Small intestine (tissue), 7 donors: ENCODE measurements around the gene MYCBP. TPM values are rescaled to one million over a fixed set of nuclear protein-coding genes. Genes with fewer than 3 reads are reported as not detected.
A peak's percentile ranks its signal among the peaks of the same experiment; 100 is the strongest.

Source experiments
- DNase-seq, 2 donors: peaks; one replicate each; pipeline versions ENCODE4 v3.0.0 to v3.0.0-alpha.2; 2013
- FAIRE-seq: peaks from 2 replicates; lab custom pipeline; 2012; peaks lifted over from hg19 to GRCh38; lab: Jason Lieb, UNC
- H3K27ac ChIP-seq, 3 donors: one replicate each; pipeline ENCODE4 v1.5.1; 2013; ENCODE audit warnings: low read length in 2 of 3, mild to moderate bottlenecking in 2 of 3, control low read depth in 1 of 3, inconsistent platforms in 1 of 3, low read depth in 1 of 3, moderate library complexity in 1 of 3
- H3K27me3 ChIP-seq, 3 donors: one replicate each; pipeline ENCODE4 v1.6.1; 2013; ENCODE audit warnings: low read length in 3 of 3, inconsistent platforms in 1 of 3; ENCODE audit not compliant: control insufficient read depth in 3 of 3, insufficient read depth in 3 of 3
- H3K36me3 ChIP-seq, 3 donors: one replicate each; pipeline ENCODE4 v1.6.1; 2013; ENCODE audit warnings: low read length in 3 of 3, inconsistent platforms in 1 of 3, low read depth in 1 of 3, mild to moderate bottlenecking in 1 of 3, moderate library complexity in 1 of 3; ENCODE audit not compliant: control insufficient read depth in 3 of 3, insufficient read depth in 2 of 3
- H3K4me1 ChIP-seq, 3 donors: one replicate each; pipeline ENCODE4 v1.6.1; 2013; ENCODE audit warnings: low read length in 2 of 3, inconsistent platforms in 1 of 3, low read depth in 1 of 3, mild to moderate bottlenecking in 1 of 3, moderate library complexity in 1 of 3; ENCODE audit not compliant: control insufficient read depth in 3 of 3, insufficient read depth in 2 of 3
- H3K4me3 ChIP-seq, 3 donors: one replicate each; pipeline ENCODE4 v1.5.1; 2013; ENCODE audit warnings: low read length in 3 of 3, control low read depth in 1 of 3, inconsistent platforms in 1 of 3, low read depth in 1 of 3, mild to moderate bottlenecking in 1 of 3, moderate library complexity in 1 of 3
- H3K9me3 ChIP-seq, 2 donors: one replicate each; pipeline ENCODE4 v1.6.1; 2013; ENCODE audit warnings: low read depth in 1 of 2, low read length in 1 of 2; ENCODE audit not compliant: control insufficient read depth in 2 of 2, insufficient read depth in 1 of 2
- WGBS, 3 donors: extraction: QIAGEN DNeasy Blood & Tissue Kit; methylation state at CpG; one replicate each; pipeline ENCODE4 v1.1.7; 2013; 5-methylcytosine and 5-hydroxymethylcytosine counted together
- polyA plus RNA-seq, 4 donors: library from polyadenylated mRNA; stranded (reverse) in 3 of 4; unstranded in 1 of 4; fragments of 200-250 nt in 3 of 4; fragments of 120-200 nt in 1 of 4; gene quantifications; one replicate each; pipeline versions ENCODE4 v1.2.1 to v1.2.3, GENCODE V29; 2013
- donor health status: healthy with polysubstance abuse.
- donor health status: control.
- donor health status: control.
- donor health status: Bipolar disorder and iron deficiency.
- donor health status: healthy.

The MYCBP gene
- polyA plus RNA-seq, 4 donors, result 17.6 to 30.3 (median 23.1) TPM

DNA sequence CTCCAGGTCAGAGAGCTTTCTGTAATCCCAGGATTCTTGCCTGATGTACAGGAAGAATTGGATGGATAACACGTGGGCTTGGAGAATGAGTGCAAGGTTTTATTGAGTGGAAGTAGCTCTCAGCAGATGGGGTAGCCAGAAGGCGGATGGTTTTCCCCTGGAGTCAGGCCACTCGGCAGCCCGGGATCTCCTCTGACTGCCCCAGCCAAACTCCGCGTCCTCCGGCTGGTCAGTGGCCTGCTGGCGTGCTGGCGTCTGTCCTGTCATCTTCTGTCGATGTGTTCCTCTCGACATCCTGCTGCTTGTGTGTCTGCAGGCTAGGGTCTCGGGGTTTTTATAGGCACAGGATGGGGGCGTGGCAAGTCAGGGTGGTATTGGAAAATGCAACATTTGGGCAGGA is 35.7 kb upstream of the MYCBP start:
- H3K36me3 ChIP-seq, result no peaks in the 10 kb centered on the region
- WGBS, 3 donors, result 81 to 90% (median 89%) methylated on average over 13 of the region's 13 CpGs
- no peak for FAIRE-seq
- H3K4me1 ChIP-seq, result no peaks in the 10 kb centered on the region
- no peak overlapping the region for H3K4me3 ChIP-seq
- H3K27me3 ChIP-seq, result no peaks in the 10 kb centered on the region
- peaks cover 0 to 5% of the 10 kb centered on the region in 2 donors for H3K9me3 ChIP-seq
- no peak for DNase-seq
- H3K27ac ChIP-seq, result no peak overlapping the region

GRCh38 chr1:38905985-38906384 is 32.8 kb upstream of the MYCBP start:
- 73 to 98% (median 98%) methylated on average over 2 of the region's 2 CpGs for WGBS, 3 donors
- Histone ChIP-seq H3K4me1 (no peaks in the 10 kb centered on the region), H3K27ac (no peak overlapping the region), H3K27me3 (no peaks in the 10 kb centered on the region), H3K36me3 (no peaks in the 10 kb centered on the region), H3K4me3 (no peak overlapping the region), H3K9me3 (peaks cover 0 to 5% of the 10 kb centered on the region in 2 donors)
- FAIRE-seq, result no peak
- DNase-seq, result no peak

- H3K9me3 ChIP-seq, result no peaks in the 10 kb centered on the region
- peak; percentile 20 to 33 for DNase-seq
- H3K27ac ChIP-seq, result no peak overlapping the region
- H3K4me3 ChIP-seq, result no peak overlapping the region
- 15 to 66% (median 34%) methylated on average over 4 of the region's 4 CpGs for WGBS, 3 donors
- H3K4me1 ChIP-seq, result peaks cover 0 to 6% (median 0%) of the 10 kb centered on the region in 3 donors
- no peaks in the 10 kb centered on the region for H3K36me3 ChIP-seq
- H3K27me3 ChIP-seq, result no peaks in the 10 kb centered on the region
- no peak for FAIRE-seq
These were observed 26.4 kb upstream of the MYCBP start for GRCh38 chr1:38899560-38899959.

GRCh38 chr1:38898653-38899230 is 25.6 kb upstream of the MYCBP start:
- no peak overlapping the region for H3K27ac ChIP-seq
- peaks cover 0 to 6% (median 0%) of the 10 kb centered on the region in 3 donors for H3K4me1 ChIP-seq

GRCh38 chr1:38896169-38896568 is 23.0 kb upstream of the MYCBP start:
- no peak for DNase-seq
- 93 to 96% (median 93%) methylated on average over 2 of the region's 2 CpGs for WGBS, 3 donors

More at GRCh38 chr1:38898653-38899230, 25.6 kb upstream of the MYCBP start:
- H3K27me3 ChIP-seq, result no peaks in the 10 kb centered on the region
- H3K4me3 ChIP-seq, result no peak overlapping the region
- H3K36me3 ChIP-seq, result no peaks in the 10 kb centered on the region
- DNase-seq, result no peak
- FAIRE-seq, result no peak
- no peaks in the 10 kb centered on the region for H3K9me3 ChIP-seq

DNA sequence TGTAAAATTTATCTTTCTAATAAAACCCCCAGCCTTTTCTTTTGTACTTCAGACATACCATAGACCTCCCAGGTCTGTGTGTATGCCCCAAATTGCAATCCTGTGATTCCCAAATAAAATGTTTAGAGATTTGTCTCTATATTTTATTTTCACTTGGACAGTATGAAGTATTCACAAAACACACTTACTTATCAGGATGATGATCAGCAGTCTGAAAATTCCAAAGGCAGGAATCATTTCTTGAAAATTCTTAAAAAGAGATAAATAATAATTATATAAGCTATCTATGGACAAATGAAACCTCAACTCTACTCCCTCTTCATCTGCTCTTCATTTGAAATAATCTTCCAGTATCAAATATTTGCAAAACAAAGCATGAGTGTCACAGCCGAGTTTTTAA is 19.8 kb upstream of the MYCBP start:
- FAIRE-seq (no peak), DNase-seq (no peak)
- no peak overlapping the region for H3K4me3 ChIP-seq
- H3K4me1 ChIP-seq, result no peaks in the 10 kb centered on the region
- no peaks in the 10 kb centered on the region for H3K36me3 ChIP-seq
- H3K9me3 ChIP-seq, result no peaks in the 10 kb centered on the region
- no peak overlapping the region for H3K27ac ChIP-seq
- 74 to 84% (median 77%) methylated on average over 1 of the region's 1 CpG for whole genome bisulfite sequencing, 3 donors
- no peaks in the 10 kb centered on the region for H3K27me3 ChIP-seq

More at GRCh38 chr1:38896169-38896568, 23.0 kb upstream of the MYCBP start:
- H3K9me3 ChIP-seq, result no peaks in the 10 kb centered on the region
- no peak overlapping the region for H3K27ac ChIP-seq
- H3K4me1 ChIP-seq, result peaks cover 0 to 6% (median 0%) of the 10 kb centered on the region in 3 donors
- no peak for FAIRE-seq
- no peak overlapping the region for H3K4me3 ChIP-seq
- no peaks in the 10 kb centered on the region for H3K36me3 ChIP-seq
- no peaks in the 10 kb centered on the region for H3K27me3 ChIP-seq

GRCh38 chr1:38891753-38892152 is 18.6 kb upstream of the MYCBP start:
- Histone ChIP-seq H3K27ac (no peak overlapping the region), H3K9me3 (no peaks in the 10 kb centered on the region), H3K4me1 (no peaks in the 10 kb centered on the region), H3K36me3 (no peaks in the 10 kb centered on the region), H3K4me3 (no peak overlapping the region), H3K27me3 (no peaks in the 10 kb centered on the region)
- DNase-seq (no peak), FAIRE-seq (no peak)
- 88 to 96% (median 96%) methylated on average over 1 of the region's 1 CpG for WGBS, 3 donors

- Histone ChIP-seq H3K36me3 (no peaks in the 10 kb centered on the region), H3K27me3 (no peaks in the 10 kb centered on the region), H3K27ac (no peak overlapping the region), H3K9me3 (no peaks in the 10 kb centered on the region), H3K4me3 (no peak overlapping the region), H3K4me1 (no peaks in the 10 kb centered on the region)
- no peak for FAIRE-seq
- WGBS, 3 donors, result 67 to 81% (median 73%) methylated on average over 5 of the region's 5 CpGs
- DNase-seq, result no peak
These were observed 16.4 kb upstream of the MYCBP start for GRCh38 chr1:38889589-38889988.
